ENCODE measurements around the gene PRR14. TPM values are rescaled to one million over a fixed set of nuclear protein-coding genes. Genes with fewer than 3 reads are reported as not detected.
A peak's percentile ranks its signal among the peaks of the same experiment; 100 is the strongest.

The PRR14 gene
- total and polyA plus RNA-seq, 2 of the 8 experiments (the other 6 are each of a cell fraction or from before 2014, with no cell fraction given): 3.6 to 16.1 TPM

DNA sequence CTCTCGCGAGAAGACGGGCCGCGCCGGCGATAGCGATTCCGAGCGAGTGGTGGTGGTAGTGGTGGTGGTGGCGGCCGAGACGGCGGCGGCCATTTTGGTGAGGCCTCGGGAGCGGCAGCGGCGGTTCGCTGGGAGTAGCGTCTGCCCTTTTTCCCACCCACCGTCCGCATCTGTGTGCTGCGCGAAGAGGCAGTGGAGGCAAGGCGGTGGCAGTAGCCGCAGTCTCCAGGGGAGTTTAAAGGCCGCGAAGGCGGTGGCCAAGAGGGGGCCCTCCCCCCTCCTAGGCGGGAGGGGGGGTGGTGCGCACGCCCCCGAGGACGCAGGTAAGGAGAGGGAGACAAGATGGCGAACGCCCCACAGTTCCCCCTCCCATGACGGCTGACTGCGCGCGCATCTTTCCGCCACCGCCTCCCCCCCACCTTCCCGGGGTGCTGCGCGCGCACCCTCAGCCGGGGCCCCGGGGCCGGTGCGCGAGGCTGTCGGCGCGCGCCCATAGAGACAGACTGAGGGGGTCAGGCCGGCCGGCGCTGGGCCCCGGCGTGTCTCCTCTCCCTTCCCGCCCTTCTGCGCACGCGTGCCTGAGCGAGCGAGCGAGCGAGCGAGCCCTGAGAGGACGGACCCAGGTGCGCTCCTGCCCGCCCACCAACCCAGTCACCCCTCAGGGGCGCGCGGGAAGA is 47.5 kb downstream of the PRR14 start:
- DNase-seq (ENCODE audit: low read depth in 1 of 2, low spot score in 2 of 2) (peak; percentile 73 to 97), FAIRE-seq (no peak)
- Histone ChIP-seq H4K8ac (ENCODE audit: extremely low read depth, insufficient read depth, low read length) (peak overlapping the region; percentile 100), H3K4me2 (ENCODE audit: insufficient read depth in 1 of 2, low read depth in 2 of 2, low read length in 2 of 2) (peak overlapping the region; percentile 76 to 77), H3K4ac (replicated peaks; ENCODE audit: insufficient read length, low read depth, low read length) (peak overlapping the region; percentile 100), H3K27me3 (replicated peaks in 1 of 4; ENCODE audit: control insufficient read depth in 3 of 4, extremely low read depth in 1 of 4, insufficient read depth in 3 of 4, low read length in 3 of 4) (peaks cover 13 to 37% (median 26%) of the 10 kb centered on the region in 4 experiments), H2BK12ac (ENCODE audit: low read depth, low read length) (peak overlapping the region; percentile 99), H3K79me1 (ENCODE audit: low read depth, low read length) (peaks cover 6% of the 10 kb centered on the region; the same call in 1 of the 2 replicates), H3K23me2 (ENCODE audit: low read depth, low read length) (peaks cover 5% of the 10 kb centered on the region), H3K9ac (replicated peaks in 1 of 4; ENCODE audit: extremely low read depth in 1 of 4, low read depth in 3 of 4, low read length in 3 of 4) (peak overlapping the region; percentile 94 to 99 (median 98)), H2BK120ac (replicated peaks; ENCODE audit: low read depth, low read length) (peak overlapping the region; percentile 85), H3K27ac (ENCODE audit: low read depth, low read length) (peak overlapping the region; percentile 100), H4K91ac (replicated peaks; ENCODE audit: insufficient read length, low read length) (peak overlapping the region; percentile 100), H3K36me3 (ENCODE audit: control insufficient read depth in 2 of 4, insufficient read depth in 4 of 4, low read length in 3 of 4) (peaks cover 9 to 18% (median 14%) of the 10 kb centered on the region in 4 experiments; a peak in 7 of 8 replicates), H2BK5ac (ENCODE audit: low read depth, low read length) (peak overlapping the region; percentile 100), H3K14ac (ENCODE audit: insufficient read length) (peak overlapping the region; percentile 13), H2BK20ac (ENCODE audit: low read length) (no peak overlapping the region), H3K79me2 (ENCODE audit: control insufficient read depth in 1 of 2, insufficient read depth in 2 of 2, low read length in 2 of 2) (peaks cover 0 to 27% of the 10 kb centered on the region in 2 experiments; a peak in 3 of 4 replicates), H3K4me3 (ENCODE audit: extremely low read depth in 1 of 4, insufficient read depth in 2 of 4, low read depth in 3 of 4, low read length in 4 of 4) (peak overlapping the region; percentile 72 to 97 (median 86)), H3K23ac (ENCODE audit: insufficient read length) (no peak overlapping the region), H2BK15ac (ENCODE audit: low read length) (peak overlapping the region; percentile 98; the same call in 1 of the 2 replicates), H4K5ac (ENCODE audit: insufficient read length, low read depth, low read length) (peak overlapping the region; percentile 99), H3K18ac (ENCODE audit: extremely low read depth, low read length) (peak overlapping the region; percentile 100), H4K20me1 (replicated peaks in 1 of 2; ENCODE audit: control insufficient read depth in 1 of 2, insufficient read depth in 2 of 2, low read length in 2 of 2) (peaks cover 7 to 18% of the 10 kb centered on the region in 2 experiments), H2AK5ac (ENCODE audit: low read depth, low read length) (no peak overlapping the region), H3K4me1 (replicated peaks in 1 of 4; ENCODE audit: control insufficient read depth in 3 of 4, insufficient read depth in 4 of 4, low read length in 3 of 4) (peaks cover 0 to 4% (median 3%) of the 10 kb centered on the region in 4 experiments; a peak in 5 of 7 replicates), H3K56ac (replicated peaks; ENCODE audit: insufficient read length, low read depth, low read length) (peak overlapping the region; percentile 100), H2AFZ (ENCODE audit: low read length) (no peak overlapping the region; the same call in 1 of the 2 replicates), H3K9me3 (ENCODE audit: insufficient read depth in 2 of 2, low read depth in 1 of 2, low read length in 1 of 2) (no peaks in the 10 kb centered on the region)
- ChIA-PET POLR2A (ENCODE audit: partially characterized antibody) (interaction anchor here (0.7 to 4.7 kb wide), 13 partner anchors 12 to 113 kb away, joined by 3 to 26 read pairs (median 6); partner anchors contain the start of genes FBRS, PHKG2 and ZNF785), CTCF (ENCODE audit: partially characterized antibody) (interaction anchor here (1.0 to 6.6 kb wide), 3 partner anchors 12 to 83 kb away, joined by 3 to 48 read pairs (median 4); partner anchors contain the start of gene PRR14)
- 3% methylated on average over 38 of the region's 76 CpGs; no CpG with 5 or more reads in 1 of the 2 experiments for WGBS, 2 experiments (ENCODE audit: extremely low coverage in 1 of 2, insufficient coverage in 1 of 2, insufficient read length in 1 of 2, insufficient replicate concordance in 2 of 2, low coverage in 1 of 2, low lambda C conversion rate in 2 of 2, missing lambda C conversion rate in 1 of 2)
- TF ChIP-seq MAFK (IDR thresholded peaks at IDR 0.05; ENCODE audit: low read depth, low read length) (no peak), JUND (IDR thresholded peaks at IDR 0.05; ENCODE audit: low read length) (0 out of 2 replicates have a peak, but pooled peaks have one; percentile 42), GTF2F1 (IDR thresholded peaks at IDR 0.05; ENCODE audit: borderline replicate concordance, low read depth, low read length) (peak; percentile 77; the same call in 1 of the 2 replicates), CBX8 (IDR thresholded peaks at IDR 0.05; ENCODE audit: borderline replicate concordance, low read depth, low read length) (no peak), SP1 (IDR thresholded peaks at IDR 0.05; ENCODE audit: low read depth, low read length) (no peak), BCL11A (IDR thresholded peaks at IDR 0.05; ENCODE audit: low read depth in 2 of 2, low read length in 2 of 2) (no peak), RXRA (IDR thresholded peaks at IDR 0.05; ENCODE audit: insufficient read depth, low read depth, low read length) (no peak), KDM5A (IDR thresholded peaks at IDR 0.05; ENCODE audit: low read length) (no peak), SIRT6 (IDR thresholded peaks at IDR 0.05; ENCODE audit: low read length) (no peak), SUZ12 (IDR thresholded peaks at IDR 0.05; ENCODE audit: low read length) (no peak)
- TF ChIP-seq, protein P1, sequence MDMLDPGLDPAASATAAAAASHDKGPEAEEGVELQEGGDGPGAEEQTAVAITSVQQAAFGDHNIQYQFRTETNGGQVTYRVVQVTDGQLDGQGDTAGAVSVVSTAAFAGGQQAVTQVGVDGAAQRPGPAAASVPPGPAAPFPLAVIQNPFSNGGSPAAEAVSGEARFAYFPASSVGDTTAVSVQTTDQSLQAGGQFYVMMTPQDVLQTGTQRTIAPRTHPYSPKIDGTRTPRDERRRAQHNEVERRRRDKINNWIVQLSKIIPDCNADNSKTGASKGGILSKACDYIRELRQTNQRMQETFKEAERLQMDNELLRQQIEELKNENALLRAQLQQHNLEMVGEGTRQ (IDR thresholded peaks at IDR 0.05; ENCODE audit: low read length): no peak

All from H1 (cell line).